Choroid plexus epithelial cell (primary cell): ENCODE data around the gene SIGLEC10.

ENCODE experiments used
- DNase-seq: peaks from one replicate; pipeline ENCODE4 v3.0.0-alpha.2; 2010; ENCODE audit warnings: low read depth
- H3K4me3 ChIP-seq: 2 replicates; pipeline ENCODE4 v1.5.1; 2011; ENCODE audit warnings: low read depth, mild to moderate bottlenecking, control low read depth, low read length, moderate library complexity
- CTCF ChIP-seq: conservative IDR thresholded peaks from 2 replicates; pipeline ENCODE4 v1.5.1; 2011; ENCODE audit warnings: low read depth, mild to moderate bottlenecking, control low read depth, inconsistent platforms, low read length, moderate library complexity

Gene SIGLEC10

GRCh38 chr19:51361239-51361638 lies 56.2 kb downstream of the SIGLEC10 start:
- no peak overlapping the region for H3K4me3 ChIP-seq

More at GRCh38 chr19:51361239-51361638, 56.2 kb downstream of the SIGLEC10 start:
- no peak for DNase-seq
- no peak for TF ChIP-seq CTCF
